Measurements from ENCODE around the gene SKP2.

The SKP2 gene

DNA sequence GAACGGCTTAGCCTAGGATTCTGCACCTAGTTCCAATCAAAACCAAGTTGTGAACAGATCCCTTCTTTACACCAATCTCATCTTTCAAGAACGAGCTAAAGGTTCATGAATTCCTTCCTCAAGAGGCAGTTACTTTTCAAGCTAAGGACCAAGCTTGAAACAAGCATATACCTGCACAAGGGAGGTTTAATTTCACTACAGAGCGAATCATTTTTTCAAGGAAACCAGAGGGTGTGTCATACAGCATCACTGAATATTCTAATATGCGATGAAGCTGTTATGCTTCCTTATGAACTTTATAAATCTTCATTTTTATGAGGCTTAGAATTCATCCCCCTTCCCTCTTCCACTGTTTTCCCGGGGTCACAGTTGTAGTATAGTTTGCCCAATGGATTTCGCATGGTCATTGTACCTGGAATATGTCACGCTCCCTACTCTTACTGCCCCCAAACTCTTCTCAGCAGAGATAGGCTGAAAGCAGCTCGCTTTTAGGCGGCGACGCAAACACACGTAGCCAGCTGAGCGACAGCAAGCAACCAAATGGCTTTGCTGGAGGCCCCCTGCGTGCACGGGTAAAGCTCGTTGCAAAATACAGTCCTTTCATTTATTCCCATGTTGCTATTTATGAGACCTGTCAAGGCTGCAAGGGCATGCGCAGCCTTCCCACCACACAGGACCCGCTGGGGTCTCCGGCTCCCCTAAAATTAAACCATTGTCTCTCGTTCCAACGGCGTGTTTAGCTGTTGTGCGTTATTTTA is 1.1 kb upstream of the SKP2 start:
- peak overlapping the region; percentile 96 for H3K4me3 ChIP-seq (ENCODE audit: control insufficient read depth, low read depth, low read length)
- DNase-seq (ENCODE audit: low read depth) = no peak
- TF ChIP-seq, protein P1, sequence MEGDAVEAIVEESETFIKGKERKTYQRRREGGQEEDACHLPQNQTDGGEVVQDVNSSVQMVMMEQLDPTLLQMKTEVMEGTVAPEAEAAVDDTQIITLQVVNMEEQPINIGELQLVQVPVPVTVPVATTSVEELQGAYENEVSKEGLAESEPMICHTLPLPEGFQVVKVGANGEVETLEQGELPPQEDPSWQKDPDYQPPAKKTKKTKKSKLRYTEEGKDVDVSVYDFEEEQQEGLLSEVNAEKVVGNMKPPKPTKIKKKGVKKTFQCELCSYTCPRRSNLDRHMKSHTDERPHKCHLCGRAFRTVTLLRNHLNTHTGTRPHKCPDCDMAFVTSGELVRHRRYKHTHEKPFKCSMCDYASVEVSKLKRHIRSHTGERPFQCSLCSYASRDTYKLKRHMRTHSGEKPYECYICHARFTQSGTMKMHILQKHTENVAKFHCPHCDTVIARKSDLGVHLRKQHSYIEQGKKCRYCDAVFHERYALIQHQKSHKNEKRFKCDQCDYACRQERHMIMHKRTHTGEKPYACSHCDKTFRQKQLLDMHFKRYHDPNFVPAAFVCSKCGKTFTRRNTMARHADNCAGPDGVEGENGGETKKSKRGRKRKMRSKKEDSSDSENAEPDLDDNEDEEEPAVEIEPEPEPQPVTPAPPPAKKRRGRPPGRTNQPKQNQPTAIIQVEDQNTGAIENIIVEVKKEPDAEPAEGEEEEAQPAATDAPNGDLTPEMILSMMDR (IDR thresholded peaks at IDR 0.05; ENCODE audit: control insufficient read depth, insufficient read depth, low read depth, low read length, missing control alignments) = no peak

DNA sequence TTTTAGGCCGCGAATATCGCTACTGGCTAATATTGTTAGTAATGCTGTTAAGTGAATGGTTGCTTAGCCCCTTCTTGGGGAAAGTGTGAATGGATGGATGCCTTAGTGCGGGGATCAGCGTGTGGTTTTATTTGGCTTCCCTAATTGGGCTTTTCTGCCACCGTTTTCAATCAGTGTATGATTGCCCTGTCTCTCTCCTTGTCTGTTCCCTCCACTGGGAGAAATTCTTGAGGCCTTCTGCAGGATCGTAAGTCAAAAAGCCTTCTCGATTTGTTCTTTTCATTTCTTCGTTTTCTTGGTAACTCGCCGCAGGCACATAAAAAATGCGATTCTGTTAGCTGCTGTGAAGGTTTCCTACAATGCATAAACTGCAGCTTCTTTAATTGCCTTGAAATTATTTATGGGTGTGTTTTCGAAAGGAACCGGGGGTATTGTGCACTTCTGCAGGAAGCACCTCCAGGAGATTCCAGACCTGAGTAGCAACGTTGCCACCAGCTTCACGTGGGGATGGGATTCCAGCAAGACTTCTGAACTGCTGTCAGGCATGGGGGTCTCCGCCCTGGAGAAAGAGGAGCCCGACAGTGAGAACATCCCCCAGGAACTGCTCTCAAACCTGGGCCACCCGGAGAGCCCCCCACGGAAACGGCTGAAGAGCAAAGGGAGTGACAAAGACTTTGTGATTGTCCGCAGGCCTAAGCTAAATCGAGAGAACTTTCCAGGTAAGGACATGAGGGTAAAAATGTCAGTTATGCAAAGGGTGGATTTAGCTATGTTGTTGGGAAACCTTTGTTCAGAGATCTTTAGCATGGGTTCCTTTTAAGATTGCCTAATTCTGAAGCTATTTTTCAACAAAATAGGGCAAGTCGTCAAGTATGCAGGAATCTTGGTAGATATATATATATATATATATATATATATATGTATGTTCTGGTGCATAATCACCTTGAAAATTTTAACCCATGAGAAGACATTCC is 700 bp downstream of the SKP2 start:
- H3K4me3 ChIP-seq (ENCODE audit: control insufficient read depth, low read depth, low read length) = peak overlapping the region; percentile 96
- TF ChIP-seq, protein P1 (IDR thresholded peaks at IDR 0.05; ENCODE audit: control insufficient read depth, insufficient read depth, low read depth, low read length, missing control alignments) = no peak
- no peak for DNase-seq (ENCODE audit: low read depth)

DNA sequence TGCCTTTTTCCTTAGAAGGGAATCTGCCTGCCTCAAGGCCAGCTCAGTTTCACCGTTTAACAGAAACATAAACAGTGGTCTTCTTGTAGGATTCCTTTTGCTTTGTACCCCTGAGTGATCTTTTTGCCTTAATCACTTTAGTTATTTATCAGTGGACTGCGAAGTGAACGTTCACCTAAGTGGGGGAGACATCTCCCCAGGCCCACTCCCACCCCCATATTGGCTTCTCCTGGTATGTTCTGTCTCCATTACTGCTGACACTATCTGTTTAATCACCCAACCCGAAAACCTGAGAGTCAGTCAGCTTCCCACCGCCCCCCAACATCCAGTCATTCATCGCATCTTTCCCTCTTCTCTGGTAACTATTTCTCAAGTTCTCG is 1.4 kb downstream of the SKP2 start:
- DNase-seq (ENCODE audit: low read depth) = no peak
- peak overlapping the region; percentile 96; the same call in 1 of the 2 replicates for H3K4me3 ChIP-seq (ENCODE audit: control insufficient read depth, low read depth, low read length)
- TF ChIP-seq, protein P1 (IDR thresholded peaks at IDR 0.05; ENCODE audit: control insufficient read depth, insufficient read depth, low read depth, low read length, missing control alignments) = no peak

DNA sequence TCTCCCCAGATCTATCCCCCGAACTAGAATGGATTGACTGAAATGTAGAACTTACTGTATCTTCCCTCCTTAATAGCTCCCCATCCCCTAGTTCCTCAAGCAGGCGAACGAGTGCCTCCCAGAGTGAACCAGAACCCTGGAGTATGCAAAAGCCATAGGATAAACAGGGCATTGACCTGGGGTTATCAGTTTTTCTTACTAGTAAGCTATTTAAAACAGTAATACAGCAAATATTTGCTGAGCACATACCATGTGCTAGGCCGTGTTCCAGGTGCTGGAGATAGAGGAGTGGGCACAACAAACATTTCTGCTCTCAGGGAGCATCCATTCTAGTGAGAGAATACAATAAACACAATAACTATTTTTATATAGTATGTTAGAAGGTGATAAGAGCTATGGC is 1.8 kb downstream of the SKP2 start:
- DNase-seq (ENCODE audit: low read depth) = no peak
- H3K4me3 ChIP-seq (ENCODE audit: control insufficient read depth, low read depth, low read length) = no peak overlapping the region
- TF ChIP-seq, protein P1 (IDR thresholded peaks at IDR 0.05; ENCODE audit: control insufficient read depth, insufficient read depth, low read depth, low read length, missing control alignments) = no peak

DNA sequence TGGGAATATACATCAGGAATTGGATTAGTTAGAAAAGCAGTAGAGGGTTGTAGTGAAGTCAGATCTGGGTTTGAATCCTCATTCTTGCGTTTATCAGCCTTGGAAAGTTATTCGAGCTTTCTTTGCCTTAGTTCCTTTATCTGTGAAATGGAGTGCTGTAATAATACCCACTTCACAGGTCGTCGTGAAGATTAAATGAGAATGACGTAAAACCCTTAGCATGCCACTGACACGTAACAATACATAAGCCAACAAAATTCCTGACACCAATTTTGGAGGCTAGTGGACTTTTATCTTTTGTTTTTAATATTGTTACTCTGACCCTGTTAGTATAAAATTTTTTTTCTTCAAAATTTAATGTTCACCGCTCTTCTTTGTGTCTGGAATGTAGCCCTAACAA is 3.4 kb downstream of the SKP2 start:
- TF ChIP-seq, protein P1 (IDR thresholded peaks at IDR 0.05; ENCODE audit: control insufficient read depth, insufficient read depth, low read depth, low read length, missing control alignments) = no peak
- DNase-seq (ENCODE audit: low read depth) = no peak
- no peak overlapping the region for H3K4me3 ChIP-seq (ENCODE audit: control insufficient read depth, low read depth, low read length)

GRCh38 chr5:36156121-36156601 is 4.2 kb downstream of the SKP2 start:
- no peak for DNase-seq (ENCODE audit: low read depth)
- H3K4me3 ChIP-seq (ENCODE audit: control insufficient read depth, low read depth, low read length) = no peak overlapping the region
- TF ChIP-seq, protein P1 (IDR thresholded peaks at IDR 0.05; ENCODE audit: control insufficient read depth, insufficient read depth, low read depth, low read length, missing control alignments) = no peak

All from AG09309 (cell line).